ENCODE data around the gene RNF144B.

Gene RNF144B

DNA sequence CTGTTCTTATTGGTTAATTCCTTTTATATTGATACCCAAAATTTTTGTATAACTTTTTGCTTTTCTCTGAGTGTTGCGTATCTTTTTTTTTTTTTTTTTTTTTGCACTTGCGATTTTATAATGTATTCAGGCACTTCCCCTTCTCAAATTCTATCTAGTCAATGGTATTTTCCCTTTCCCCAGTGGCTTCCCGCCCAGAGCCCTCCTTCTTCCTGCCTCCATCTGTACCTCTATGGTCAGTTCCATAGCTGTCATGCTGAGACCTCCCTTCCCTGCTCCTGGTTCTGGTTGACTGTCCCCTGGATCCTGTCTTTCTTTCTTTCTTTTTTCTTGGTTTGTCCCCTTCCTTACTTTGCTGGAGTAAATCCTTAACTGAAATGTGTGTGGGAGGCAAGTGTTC, 94.7 kb downstream of the RNF144B start:
- no peak for DNase-seq (ENCODE audit: low spot score)
- in situ Hi-C loops (cut with MboI; ENCODE audit: low sequenced_read_pairs, unreplicated experiment): no loop called here
- TF ChIP-seq, protein P1, sequence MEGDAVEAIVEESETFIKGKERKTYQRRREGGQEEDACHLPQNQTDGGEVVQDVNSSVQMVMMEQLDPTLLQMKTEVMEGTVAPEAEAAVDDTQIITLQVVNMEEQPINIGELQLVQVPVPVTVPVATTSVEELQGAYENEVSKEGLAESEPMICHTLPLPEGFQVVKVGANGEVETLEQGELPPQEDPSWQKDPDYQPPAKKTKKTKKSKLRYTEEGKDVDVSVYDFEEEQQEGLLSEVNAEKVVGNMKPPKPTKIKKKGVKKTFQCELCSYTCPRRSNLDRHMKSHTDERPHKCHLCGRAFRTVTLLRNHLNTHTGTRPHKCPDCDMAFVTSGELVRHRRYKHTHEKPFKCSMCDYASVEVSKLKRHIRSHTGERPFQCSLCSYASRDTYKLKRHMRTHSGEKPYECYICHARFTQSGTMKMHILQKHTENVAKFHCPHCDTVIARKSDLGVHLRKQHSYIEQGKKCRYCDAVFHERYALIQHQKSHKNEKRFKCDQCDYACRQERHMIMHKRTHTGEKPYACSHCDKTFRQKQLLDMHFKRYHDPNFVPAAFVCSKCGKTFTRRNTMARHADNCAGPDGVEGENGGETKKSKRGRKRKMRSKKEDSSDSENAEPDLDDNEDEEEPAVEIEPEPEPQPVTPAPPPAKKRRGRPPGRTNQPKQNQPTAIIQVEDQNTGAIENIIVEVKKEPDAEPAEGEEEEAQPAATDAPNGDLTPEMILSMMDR (IDR thresholded peaks at IDR 0.05; ENCODE audit: borderline replicate concordance, control extremely low read depth, extremely low read depth, insufficient read depth, missing control alignments): no peak

DNA sequence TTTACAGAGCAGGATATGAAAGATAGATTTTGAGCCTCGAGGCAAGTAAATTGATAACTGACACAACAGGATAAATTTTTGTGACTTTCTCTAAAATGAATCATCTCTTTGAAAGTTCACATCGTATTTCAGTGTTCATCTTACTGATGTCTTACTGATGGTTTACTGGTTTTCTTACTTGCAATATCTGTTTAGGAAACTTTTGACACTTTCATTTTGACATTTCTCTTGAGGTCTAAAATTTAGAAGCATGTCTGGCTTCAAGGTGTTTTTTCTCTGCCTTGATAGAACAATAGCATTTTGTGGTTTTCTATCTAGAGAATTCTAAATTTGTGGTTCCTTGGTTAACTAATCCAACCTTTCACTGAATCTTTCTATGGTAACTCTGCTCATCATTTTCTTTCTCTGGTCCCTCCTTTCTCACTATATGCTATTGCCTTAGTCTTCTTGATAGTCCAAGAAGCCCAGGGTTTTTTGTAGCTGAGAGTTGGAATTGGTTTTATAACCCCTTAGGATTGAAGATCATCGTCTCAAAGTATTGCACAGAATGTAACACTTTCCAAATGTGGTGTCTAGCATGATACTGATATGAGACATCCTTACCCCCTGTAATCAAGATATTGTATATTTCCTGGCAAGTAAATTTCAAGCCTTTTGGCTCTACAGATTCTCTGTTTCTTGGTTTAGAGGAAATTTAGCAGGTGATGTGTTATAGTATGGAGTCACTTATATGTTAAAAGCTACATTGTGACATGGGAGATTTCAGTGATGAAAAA, 98.7 kb downstream of the RNF144B start:
- TF ChIP-seq, protein P1 (IDR thresholded peaks at IDR 0.05; ENCODE audit: borderline replicate concordance, control extremely low read depth, extremely low read depth, insufficient read depth, missing control alignments): no peak
- DNase-seq (ENCODE audit: low spot score): no peak
- in situ Hi-C loops (cut with MboI; ENCODE audit: low sequenced_read_pairs, unreplicated experiment): no loop called here

DNA sequence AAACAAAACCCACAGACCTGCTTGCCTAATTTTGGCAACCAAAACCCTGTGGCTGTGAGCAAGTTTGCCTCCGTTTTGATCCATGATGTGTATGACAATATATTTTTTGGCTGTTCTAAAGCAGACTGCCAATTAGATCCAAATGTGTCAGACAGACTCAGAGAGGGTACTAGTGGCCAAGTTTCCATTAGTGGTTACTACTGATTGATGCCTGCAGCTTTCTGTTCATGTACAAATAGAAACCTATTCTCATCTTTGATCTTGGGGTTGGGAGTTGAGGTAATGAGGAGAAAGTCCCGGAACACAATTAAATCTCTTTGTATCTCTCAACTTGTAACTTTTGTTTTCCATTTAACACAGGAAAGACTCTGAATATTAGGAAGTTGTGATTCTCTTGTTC, 100.9 kb downstream of the RNF144B start:
- TF ChIP-seq, protein P1 (IDR thresholded peaks at IDR 0.05; ENCODE audit: borderline replicate concordance, control extremely low read depth, extremely low read depth, insufficient read depth, missing control alignments): no peak
- in situ Hi-C loops (cut with MboI; ENCODE audit: low sequenced_read_pairs, unreplicated experiment): no loop called here
- no peak for DNase-seq (ENCODE audit: low spot score)

DNA sequence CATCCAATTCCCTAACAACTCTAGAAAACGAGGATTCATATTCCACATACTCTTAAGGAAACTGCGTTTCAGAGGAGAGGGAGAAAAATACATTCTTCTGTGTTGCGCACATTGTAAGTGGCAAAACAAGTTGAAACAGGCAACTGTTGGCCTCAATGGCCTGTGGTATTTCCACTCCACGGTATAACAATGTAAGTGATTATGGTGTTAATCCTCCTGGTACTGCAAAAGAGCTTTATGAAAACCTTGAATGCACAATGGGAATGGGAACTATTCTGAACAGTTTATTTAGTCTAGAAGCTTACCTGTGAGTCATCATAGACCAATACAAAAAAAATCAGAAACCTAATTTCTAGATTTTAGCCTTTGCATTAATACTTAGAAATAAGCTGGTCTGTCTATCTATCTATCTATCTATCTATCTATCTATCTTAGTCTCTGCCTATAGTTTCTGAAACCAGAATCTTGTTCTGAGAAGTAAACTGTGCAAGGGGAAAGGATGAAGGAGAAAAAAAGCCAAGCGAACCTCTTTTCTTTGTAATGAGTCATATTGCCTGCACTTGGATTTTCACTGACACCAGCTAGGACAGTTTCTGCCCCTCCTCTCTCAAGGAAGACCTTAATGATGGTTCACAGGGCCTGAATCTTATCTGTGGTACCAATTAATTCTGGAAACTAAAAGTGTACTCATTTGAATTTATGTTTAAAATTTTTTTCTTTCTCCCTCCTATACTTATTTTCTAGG, 101.5 kb downstream of the RNF144B start:
- in situ Hi-C loops (cut with MboI; ENCODE audit: low sequenced_read_pairs, unreplicated experiment): no loop called here
- TF ChIP-seq, protein P1 (IDR thresholded peaks at IDR 0.05; ENCODE audit: borderline replicate concordance, control extremely low read depth, extremely low read depth, insufficient read depth, missing control alignments): no peak
- no peak for DNase-seq (ENCODE audit: low spot score)

DNA sequence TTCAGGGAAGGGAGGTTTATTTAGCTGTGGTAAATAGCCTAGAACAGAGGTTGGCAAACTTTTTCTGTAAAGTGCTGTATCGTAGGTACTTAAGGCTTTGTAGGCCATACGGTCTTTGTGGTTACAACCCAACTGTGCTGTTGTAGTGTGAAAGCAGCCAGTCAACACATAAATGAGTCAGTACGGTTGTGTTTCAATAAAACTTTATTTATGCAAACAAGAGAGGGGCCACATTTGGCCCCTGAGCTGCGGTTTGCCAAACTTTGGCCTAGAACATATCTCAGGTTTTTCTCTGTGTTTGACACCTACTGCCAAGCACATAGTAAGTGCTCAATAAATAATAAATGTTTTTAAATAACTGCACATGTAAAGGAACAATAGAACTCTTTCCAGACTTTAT, 102.2 kb downstream of the RNF144B start:
- no peak for DNase-seq (ENCODE audit: low spot score)
- in situ Hi-C loops (cut with MboI; ENCODE audit: low sequenced_read_pairs, unreplicated experiment): no loop called here

DNA sequence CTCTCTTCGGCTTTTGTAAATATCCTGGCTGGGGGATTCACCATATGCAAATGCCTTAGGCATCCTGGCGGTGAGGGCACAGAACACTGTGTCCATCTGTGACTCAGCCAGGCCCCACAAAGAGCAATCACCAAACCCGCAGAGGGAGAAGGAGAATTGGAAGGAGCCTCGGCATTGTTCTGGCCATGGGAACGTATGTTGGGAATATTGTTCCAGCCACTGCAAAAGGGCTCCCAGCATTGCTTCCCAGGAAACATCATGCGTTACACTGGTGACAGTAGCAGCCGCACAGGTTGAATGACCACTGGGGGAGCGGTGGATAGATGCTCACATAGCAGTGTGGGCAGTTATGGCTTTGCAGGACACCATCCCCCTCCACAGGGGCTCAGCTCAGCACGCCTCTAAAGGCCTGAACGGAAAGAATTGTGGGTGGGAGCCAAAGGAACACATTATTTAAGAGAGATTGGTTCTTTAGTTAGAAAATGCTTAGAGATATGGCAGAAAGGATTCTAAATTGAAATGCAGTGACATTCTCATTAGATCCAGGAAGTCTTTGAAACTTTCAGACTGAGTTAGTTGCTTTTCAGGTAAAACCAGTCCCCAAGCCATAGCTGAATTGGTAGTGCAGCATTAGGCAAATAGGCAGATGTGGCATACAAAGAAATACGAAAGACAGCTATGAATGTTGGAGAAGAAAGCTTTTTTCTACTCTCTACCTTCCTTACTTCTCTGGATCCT, 104.3 kb downstream of the RNF144B start:
- in situ Hi-C loops (cut with MboI; ENCODE audit: low sequenced_read_pairs, unreplicated experiment): no loop called here
- DNase-seq (ENCODE audit: low spot score): no peak
- TF ChIP-seq, protein P1 (IDR thresholded peaks at IDR 0.05; ENCODE audit: borderline replicate concordance, control extremely low read depth, extremely low read depth, insufficient read depth, missing control alignments): no peak

More for the DNA sequence above, 102.2 kb downstream of the RNF144B start:
- TF ChIP-seq, protein P1 (IDR thresholded peaks at IDR 0.05; ENCODE audit: borderline replicate concordance, control extremely low read depth, extremely low read depth, insufficient read depth, missing control alignments): no peak
